Measurements from ENCODE around the gene TTC38. TPM values are rescaled to one million over a fixed set of nuclear protein-coding genes. Genes with fewer than 3 reads are reported as not detected.

TTC38 gene
- total and polyA plus RNA-seq, 2 donors from 2014 or later, result 41.3 to 100 TPM

DNA sequence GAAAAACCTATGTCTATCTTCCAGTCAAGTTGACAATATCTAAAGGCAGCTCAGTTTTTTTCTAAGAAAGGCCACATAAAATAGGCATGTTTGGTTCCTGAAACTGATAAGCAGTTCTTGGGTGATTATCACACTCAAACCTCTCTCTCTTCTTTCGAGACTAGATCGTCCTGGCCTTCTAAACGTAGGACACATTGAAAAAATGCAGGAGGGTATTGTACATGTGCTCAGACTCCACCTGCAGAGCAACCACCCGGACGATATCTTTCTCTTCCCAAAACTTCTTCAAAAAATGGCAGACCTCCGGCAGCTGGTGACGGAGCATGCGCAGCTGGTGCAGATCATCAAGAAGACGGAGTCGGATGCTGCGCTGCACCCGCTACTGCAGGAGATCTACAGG lies 32.8 kb upstream of the TTC38 start:
- H3K4me1 ChIP-seq (ENCODE audit: control insufficient read depth in 2 of 3, insufficient read depth in 2 of 3, low read depth in 1 of 3, low read length in 3 of 3), result no peaks in the 10 kb centered on the region
- TF ChIP-seq, protein P1, sequence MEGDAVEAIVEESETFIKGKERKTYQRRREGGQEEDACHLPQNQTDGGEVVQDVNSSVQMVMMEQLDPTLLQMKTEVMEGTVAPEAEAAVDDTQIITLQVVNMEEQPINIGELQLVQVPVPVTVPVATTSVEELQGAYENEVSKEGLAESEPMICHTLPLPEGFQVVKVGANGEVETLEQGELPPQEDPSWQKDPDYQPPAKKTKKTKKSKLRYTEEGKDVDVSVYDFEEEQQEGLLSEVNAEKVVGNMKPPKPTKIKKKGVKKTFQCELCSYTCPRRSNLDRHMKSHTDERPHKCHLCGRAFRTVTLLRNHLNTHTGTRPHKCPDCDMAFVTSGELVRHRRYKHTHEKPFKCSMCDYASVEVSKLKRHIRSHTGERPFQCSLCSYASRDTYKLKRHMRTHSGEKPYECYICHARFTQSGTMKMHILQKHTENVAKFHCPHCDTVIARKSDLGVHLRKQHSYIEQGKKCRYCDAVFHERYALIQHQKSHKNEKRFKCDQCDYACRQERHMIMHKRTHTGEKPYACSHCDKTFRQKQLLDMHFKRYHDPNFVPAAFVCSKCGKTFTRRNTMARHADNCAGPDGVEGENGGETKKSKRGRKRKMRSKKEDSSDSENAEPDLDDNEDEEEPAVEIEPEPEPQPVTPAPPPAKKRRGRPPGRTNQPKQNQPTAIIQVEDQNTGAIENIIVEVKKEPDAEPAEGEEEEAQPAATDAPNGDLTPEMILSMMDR (IDR thresholded peaks at IDR 0.05; ENCODE audit: borderline replicate concordance, extremely low read depth, insufficient read depth), result no peak
- no peak overlapping the region for H3K9ac ChIP-seq (ENCODE audit: low read length in 3 of 3)
- DNase-seq (no peak), FAIRE-seq (no peak)
- H3K9me3 ChIP-seq (ENCODE audit: control insufficient read depth in 2 of 3, insufficient read depth in 1 of 3, low read length in 3 of 3), result no peaks in the 10 kb centered on the region
- no peak overlapping the region for H3K27ac ChIP-seq (ENCODE audit: low read depth in 2 of 2, low read length in 2 of 2)
- H3K4me3 ChIP-seq (ENCODE audit: low read length in 3 of 3), result no peak overlapping the region
- H3K27me3 ChIP-seq (ENCODE audit: control insufficient read depth, insufficient read depth, low read length), result no peaks in the 10 kb centered on the region
- peaks cover 0 to 54% (median 30%) of the 10 kb centered on the region in 3 donors for H3K36me3 ChIP-seq (ENCODE audit: control insufficient read depth in 2 of 3, insufficient read depth in 3 of 3, low read length in 3 of 3)
- intact Hi-C loops (cut with DNase I), result no loop called here

GRCh38 chr22:46237453-46238124 lies 30.2 kb upstream of the TTC38 start:
- H3K4me1 ChIP-seq (ENCODE audit: control insufficient read depth in 2 of 3, insufficient read depth in 2 of 3, low read depth in 1 of 3, low read length in 3 of 3), result no peaks in the 10 kb centered on the region
- intact Hi-C loops (cut with DNase I), result no loop called here
- FAIRE-seq, result no peak
- no peak overlapping the region for H3K4me3 ChIP-seq (ENCODE audit: low read length in 3 of 3)
- peaks cover 0 to 45% (median 24%) of the 10 kb centered on the region in 3 donors for H3K36me3 ChIP-seq (ENCODE audit: control insufficient read depth in 2 of 3, insufficient read depth in 3 of 3, low read length in 3 of 3)
- TF ChIP-seq, protein P1 (IDR thresholded peaks at IDR 0.05; ENCODE audit: borderline replicate concordance, extremely low read depth, insufficient read depth), result no peak
- H3K27me3 ChIP-seq (ENCODE audit: control insufficient read depth, insufficient read depth, low read length), result no peaks in the 10 kb centered on the region
- no peak overlapping the region for H3K27ac ChIP-seq (ENCODE audit: low read depth in 2 of 2, low read length in 2 of 2)
- no peak overlapping the region for H3K9ac ChIP-seq (ENCODE audit: low read length in 3 of 3)
- no peaks in the 10 kb centered on the region for H3K9me3 ChIP-seq (ENCODE audit: control insufficient read depth in 2 of 3, insufficient read depth in 1 of 3, low read length in 3 of 3)
- DNase-seq, result no peak

- intact Hi-C loops (cut with DNase I), result no loop called here
- Histone ChIP-seq H3K4me3 (ENCODE audit: low read length in 3 of 3) (no peak overlapping the region), H3K36me3 (ENCODE audit: control insufficient read depth in 2 of 3, insufficient read depth in 3 of 3, low read length in 3 of 3) (peaks cover 0 to 50% (median 24%) of the 10 kb centered on the region in 3 donors), H3K4me1 (ENCODE audit: control insufficient read depth in 2 of 3, insufficient read depth in 2 of 3, low read depth in 1 of 3, low read length in 3 of 3) (no peaks in the 10 kb centered on the region), H3K9ac (ENCODE audit: low read length in 3 of 3) (no peak overlapping the region), H3K27me3 (ENCODE audit: control insufficient read depth, insufficient read depth, low read length) (no peaks in the 10 kb centered on the region), H3K27ac (ENCODE audit: low read depth in 2 of 2, low read length in 2 of 2) (no peak overlapping the region), H3K9me3 (ENCODE audit: control insufficient read depth in 2 of 3, insufficient read depth in 1 of 3, low read length in 3 of 3) (no peaks in the 10 kb centered on the region)
- TF ChIP-seq, protein P1 (IDR thresholded peaks at IDR 0.05; ENCODE audit: borderline replicate concordance, extremely low read depth, insufficient read depth), result no peak
- FAIRE-seq, result no peak
- DNase-seq, result no peak
These were observed 29.3 kb upstream of the TTC38 start for GRCh38 chr22:46238541-46238940.
